ENCODE measurements around the gene FARP1.

The FARP1 gene

GRCh38 chr13:98405107-98405571 lies 262.2 kb downstream of the FARP1 start:
- Histone ChIP-seq H3K27me3 (ENCODE audit: control insufficient read depth, low read length) (no peaks in the 10 kb centered on the region), H3K79me2 (ENCODE audit: control insufficient read depth, low read length) (no peaks in the 10 kb centered on the region), H3K9me2 (replicated peaks; ENCODE audit: control insufficient read depth, low read length) (no peaks in the 10 kb centered on the region), H4K20me1 (ENCODE audit: control insufficient read depth, insufficient read depth, low read depth, low read length) (no peaks in the 10 kb centered on the region), H3K4me2 (ENCODE audit: low read length) (no peak overlapping the region), H3F3A (ENCODE audit: control insufficient read depth, insufficient read depth) (no peaks in the 10 kb centered on the region), H3K36me3 (ENCODE audit: control insufficient read depth, low read length) (no peaks in the 10 kb centered on the region), H3K4me3 (ENCODE audit: low read length) (no peak overlapping the region), H3K4me1 (ENCODE audit: control insufficient read depth, low read length) (no peaks in the 10 kb centered on the region), H3K27ac (ENCODE audit: low read depth, low read length) (no peak overlapping the region), H3K9me3 (ENCODE audit: control insufficient read depth, insufficient read depth, low read length) (no peaks in the 10 kb centered on the region)
- TF ChIP-seq CTCF (IDR thresholded peaks at IDR 0.05; ENCODE audit: low read depth, low read length, poor library complexity, severe bottlenecking) (no peak), EZH2phosphoT487 (IDR thresholded peaks at IDR 0.05; ENCODE audit: borderline replicate concordance, low read length) (no peak)

GRCh38 chr13:98405690-98406344 lies 262.9 kb downstream of the FARP1 start:
- H3K9me3 ChIP-seq (ENCODE audit: control insufficient read depth, insufficient read depth, low read length) = no peaks in the 10 kb centered on the region
- H3K27me3 ChIP-seq (ENCODE audit: control insufficient read depth, low read length) = no peaks in the 10 kb centered on the region
- no peaks in the 10 kb centered on the region for H4K20me1 ChIP-seq (ENCODE audit: control insufficient read depth, insufficient read depth, low read depth, low read length)
- H3K4me3 ChIP-seq (ENCODE audit: low read length) = no peak overlapping the region
- H3K27ac ChIP-seq (ENCODE audit: low read depth, low read length) = no peak overlapping the region
- H3K79me2 ChIP-seq (ENCODE audit: control insufficient read depth, low read length) = no peaks in the 10 kb centered on the region
- no peak overlapping the region for H3K4me2 ChIP-seq (ENCODE audit: low read length)
- H3F3A ChIP-seq (ENCODE audit: control insufficient read depth, insufficient read depth) = no peaks in the 10 kb centered on the region
- no peaks in the 10 kb centered on the region for H3K36me3 ChIP-seq (ENCODE audit: control insufficient read depth, low read length)
- H3K9me2 ChIP-seq (replicated peaks; ENCODE audit: control insufficient read depth, low read length) = no peaks in the 10 kb centered on the region
- no peak for TF ChIP-seq EZH2phosphoT487 (IDR thresholded peaks at IDR 0.05; ENCODE audit: borderline replicate concordance, low read length)
- TF ChIP-seq CTCF (IDR thresholded peaks at IDR 0.05; ENCODE audit: low read depth, low read length, poor library complexity, severe bottlenecking) = no peak
- H3K4me1 ChIP-seq (ENCODE audit: control insufficient read depth, low read length) = no peaks in the 10 kb centered on the region

GRCh38 chr13:98406427-98406826 lies 263.5 kb downstream of the FARP1 start:
- no peaks in the 10 kb centered on the region for H4K20me1 ChIP-seq (ENCODE audit: control insufficient read depth, insufficient read depth, low read depth, low read length)
- H3F3A ChIP-seq (ENCODE audit: control insufficient read depth, insufficient read depth) = no peaks in the 10 kb centered on the region
- H3K27ac ChIP-seq (ENCODE audit: low read depth, low read length) = no peak overlapping the region

More at GRCh38 chr13:98406427-98406826, 263.5 kb downstream of the FARP1 start:
- H3K79me2 ChIP-seq (ENCODE audit: control insufficient read depth, low read length) = no peaks in the 10 kb centered on the region
- no peak overlapping the region for H3K4me2 ChIP-seq (ENCODE audit: low read length)
- no peaks in the 10 kb centered on the region for H3K36me3 ChIP-seq (ENCODE audit: control insufficient read depth, low read length)
- H3K4me1 ChIP-seq (ENCODE audit: control insufficient read depth, low read length) = no peaks in the 10 kb centered on the region
- H3K9me3 ChIP-seq (ENCODE audit: control insufficient read depth, insufficient read depth, low read length) = no peaks in the 10 kb centered on the region
- no peaks in the 10 kb centered on the region for H3K27me3 ChIP-seq (ENCODE audit: control insufficient read depth, low read length)
- H3K9me2 ChIP-seq (replicated peaks; ENCODE audit: control insufficient read depth, low read length) = no peaks in the 10 kb centered on the region
- TF ChIP-seq EZH2phosphoT487 (IDR thresholded peaks at IDR 0.05; ENCODE audit: borderline replicate concordance, low read length) (no peak), CTCF (IDR thresholded peaks at IDR 0.05; ENCODE audit: low read depth, low read length, poor library complexity, severe bottlenecking) (no peak)
- H3K4me3 ChIP-seq (ENCODE audit: low read length) = no peak overlapping the region

Data from DOHH2 (cell line).